Stomach (tissue), 9 donors: Measurements from ENCODE around the gene ANTKMT. TPM values are rescaled to one million over a fixed set of nuclear protein-coding genes. Genes with fewer than 3 reads are reported as not detected.

Experiments used
- DNase-seq, 2 donors: peaks; one replicate each; pipeline versions ENCODE4 v3.0.0 to v3.0.0-alpha.2; 2013 to 2019
- H3K27ac ChIP-seq, 5 donors: fragments of 200-600 bp in 4 of 5; sonication (generic) in 4 of 5; one replicate each; pipeline ENCODE4 v1.5.1; 2013 to 2019; ENCODE audit warnings: mild to moderate bottlenecking in 1 of 5, moderate library complexity in 1 of 5
- H3K27me3 ChIP-seq, 3 donors: fragments of 200-600 bp; sonication (generic); one replicate each; pipeline ENCODE4 v1.5.1; 2017 to 2019; ENCODE audit warnings: mixed run types in 1 of 3
- H3K36me3 ChIP-seq, 4 donors: fragments of 200-600 bp; sonication (generic); 1 replicate in 3 of 4; 2 replicates in 1 of 4; pipeline ENCODE4 v1.5.1; 2016 to 2019
- H3K4me1 ChIP-seq, 4 donors: fragments of 200-600 bp; sonication (generic); one replicate each; pipeline ENCODE4 v1.5.1; 2016 to 2019
- H3K4me3 ChIP-seq, 4 donors: fragments of 200-600 bp; sonication (generic) in 3 of 4; one replicate each; pipeline ENCODE4 v1.5.1; 2016 to 2019; ENCODE audit warnings: mild to moderate bottlenecking in 1 of 4
- H3K9me3 ChIP-seq, 4 donors: fragments of 200-600 bp; sonication (generic); one replicate each; pipeline ENCODE4 v1.5.1; 2016 to 2019
- CTCF ChIP-seq, 7 experiments: fragments of 450-650 bp in 4 of 7; fragments of 200-600 bp in 3 of 7; sonication (generic) in 3 of 7; IDR thresholded peaks; one replicate each; pipeline ENCODE4 v1.5.1; 2016 to 2019; ENCODE audit warnings: antibody characterized with exemption in 7 of 7, control low read depth in 2 of 7, mild to moderate bottlenecking in 1 of 7
- EP300 ChIP-seq: sonication (generic); formaldehyde crosslinking; IDR thresholded peaks from one replicate; pipeline ENCODE4 v1.6.1; 2017; ENCODE audit warnings: antibody characterized with exemption
- POLR2A ChIP-seq, 4 donors: fragments of 450-650 bp; IDR thresholded peaks; one replicate each; pipeline ENCODE4 v1.6.1; 2016; ENCODE audit warnings: antibody characterized with exemption in 4 of 4, control low read depth in 2 of 4, mild to moderate bottlenecking in 1 of 4, moderate library complexity in 1 of 4
- POLR2AphosphoS5 ChIP-seq, 3 donors: sonication (generic); formaldehyde crosslinking; IDR thresholded peaks; one replicate each; pipeline ENCODE4 v1.6.1; 2016; ENCODE audit warnings: antibody characterized with exemption in 3 of 3
- WGBS, 5 donors: extraction: QIAGEN DNeasy Blood & Tissue Kit in 3 of 5; methylation state at CpG; one replicate each; pipeline versions ENCODE4 v1.1.5 to v1.1.7; 2013 to 2018; 5-methylcytosine and 5-hydroxymethylcytosine counted together
- intact Hi-C: fragments of 100-400 bp; cut with DNase I; formaldehyde crosslinking; loops from one replicate; pipeline ENCODE4 v1.15.1; 2023; ENCODE audit warnings: low total_unique reads
- polyA plus RNA-seq, 3 donors: library from polyadenylated mRNA; stranded (reverse); fragments of 200-250 nt; gene quantifications; one replicate each; pipeline ENCODE4 v1.2.3, GENCODE V29; 2013
- total RNA-seq, 5 donors: library from RNA; depleted of rRNA; stranded (reverse); fragments of >200 nt; gene quantifications; one replicate each; pipeline versions ENCODE4 v1.1.0 to v1.2.3, GENCODE V29; 2014 to 2016
- donor health status: healthy with polysubstance abuse.
- donor health status: Bipolar disorder and iron deficiency.
- donor health status: healthy.

Gene ANTKMT
- total and polyA plus RNA-seq, 8 donors: 9.7 to 602 (median 51.5) TPM

- intact Hi-C loops: no loop called here
- H3K36me3 ChIP-seq: peaks cover 27 to 33% (median 30%) of the 10 kb centered on the region in 4 donors
- TF ChIP-seq CTCF (IDR thresholded peaks at IDR 0.05): no peak
- no peak for TF ChIP-seq EP300
- TF ChIP-seq POLR2A (IDR thresholded peaks at IDR 0.05): no peak
- no peak for TF ChIP-seq POLR2AphosphoS5 (IDR thresholded peaks at IDR 0.05)
- no peaks in the 10 kb centered on the region for H3K9me3 ChIP-seq
- WGBS, 5 donors: 71 to 78% (median 75%) methylated on average over 13 to 21 of the region's 21 CpGs
- no peak overlapping the region for H3K4me3 ChIP-seq
- peak overlapping the region in 3 of 5 donors; percentile 62 to 95 (median 93) for H3K27ac ChIP-seq
- no peak for DNase-seq
- H3K27me3 ChIP-seq: peaks cover 0 to 18% (median 0%) of the 10 kb centered on the region in 3 donors
- H3K4me1 ChIP-seq: peaks cover 49 to 78% (median 75%) of the 10 kb centered on the region in 4 donors
Observed at GRCh38 chr16:678209-678857, 42.6 kb upstream of the ANTKMT start.

- no peaks in the 10 kb centered on the region for H3K9me3 ChIP-seq
- H3K27ac ChIP-seq: peak overlapping the region; percentile 62 to 97 (median 93)
- peak; percentile 76 to 91 for DNase-seq
- peak overlapping the region; percentile 88 to 93 (median 88) for H3K4me3 ChIP-seq
- peaks cover 55 to 84% (median 80%) of the 10 kb centered on the region in 4 donors for H3K4me1 ChIP-seq
- WGBS, 5 donors: 17 to 45% (median 26%) methylated on average over 27 to 52 of the region's 52 CpGs
- intact Hi-C loops: no loop called here
- H3K36me3 ChIP-seq: peaks cover 22 to 25% (median 23%) of the 10 kb centered on the region in 4 donors
- H3K27me3 ChIP-seq: peaks cover 0 to 18% (median 0%) of the 10 kb centered on the region in 3 donors
- TF ChIP-seq CTCF (IDR thresholded peaks at IDR 0.05) (no peak), POLR2A (IDR thresholded peaks at IDR 0.05) (no peak), EP300 (no peak), POLR2AphosphoS5 (IDR thresholded peaks at IDR 0.05) (no peak)
Observed at GRCh38 chr16:678858-679813, 41.8 kb upstream of the ANTKMT start.

GRCh38 chr16:679814-680624, 40.9 kb upstream of the ANTKMT start, which contains the start of gene STUB1:
TSS of gene STUB1 (plus strand) at chr16:680410. CDS start at chr16:680526, 116 bp downstream.
- WGBS, 5 donors: 0 to 1% (median 0%) methylated on average over 11 to 91 of the region's 91 CpGs
- Histone ChIP-seq H3K4me1 (peaks cover 57 to 82% (median 80%) of the 10 kb centered on the region in 4 donors), H3K36me3 (peaks cover 20 to 25% (median 21%) of the 10 kb centered on the region in 4 donors), H3K4me3 (peak within 1 kb of the TSS; percentile 88 to 93 (median 88)), H3K27me3 (peaks cover 0 to 16% (median 0%) of the 10 kb centered on the region in 3 donors), H3K9me3 (no peaks in the 10 kb centered on the region), H3K27ac (peak within 1 kb of the TSS; percentile 93 to 97 (median 95))
- intact Hi-C loops: no loop called here
- peak; percentile 89 to 95 for DNase-seq
- TF ChIP-seq CTCF (IDR thresholded peaks at IDR 0.05) (no peak), POLR2AphosphoS5 (IDR thresholded peaks at IDR 0.05) (peak; percentile 14 to 83 (median 66))

DNA sequence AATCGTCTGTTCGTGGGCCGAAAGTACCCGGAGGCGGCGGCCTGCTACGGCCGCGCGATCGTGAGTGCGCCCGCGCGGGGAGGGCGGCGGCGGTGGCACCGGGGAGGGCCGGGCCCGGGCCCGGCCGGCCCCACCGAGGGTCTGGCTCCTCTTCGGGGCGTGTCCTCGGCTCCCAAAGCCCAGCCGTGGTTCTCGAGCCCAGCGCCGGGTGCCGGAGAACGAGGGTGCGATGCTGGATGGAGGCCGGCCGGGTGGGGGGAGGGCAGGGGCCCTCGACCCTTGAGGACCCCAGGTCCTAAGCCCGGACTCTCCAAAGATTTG, 40.4 kb upstream of the ANTKMT start:
- Histone ChIP-seq H3K4me1 (peaks cover 55 to 82% (median 80%) of the 10 kb centered on the region in 4 donors), H3K27me3 (peaks cover 0 to 10% (median 0%) of the 10 kb centered on the region in 3 donors), H3K36me3 (peaks cover 20 to 27% (median 24%) of the 10 kb centered on the region in 4 donors), H3K4me3 (peak overlapping the region; percentile 88 to 93 (median 88)), H3K27ac (peak overlapping the region; percentile 93 to 97 (median 95)), H3K9me3 (no peaks in the 10 kb centered on the region)
- no peak for DNase-seq
- WGBS, 5 donors: 0 to 1% (median 1%) methylated on average over 12 to 38 of the region's 38 CpGs
- intact Hi-C loops: no loop called here
- TF ChIP-seq POLR2A (IDR thresholded peaks at IDR 0.05) (no peak), CTCF (IDR thresholded peaks at IDR 0.05) (no peak), POLR2AphosphoS5 (IDR thresholded peaks at IDR 0.05) (no peak), EP300 (no peak)
